HK-2 (cell line): ENCODE results near the gene GRK1.
"Not testable (repeated sequence)": the region's sequence is repeated elsewhere in the genome, so short reads cannot be mapped to it uniquely, and the experiment has no call there.

ENCODE experiments used
- DNase-seq: peaks from one replicate; pipeline ENCODE4 v3.0.0-alpha.2; 2018; ENCODE audit not compliant: unreplicated experiment

Gene GRK1

DNA sequence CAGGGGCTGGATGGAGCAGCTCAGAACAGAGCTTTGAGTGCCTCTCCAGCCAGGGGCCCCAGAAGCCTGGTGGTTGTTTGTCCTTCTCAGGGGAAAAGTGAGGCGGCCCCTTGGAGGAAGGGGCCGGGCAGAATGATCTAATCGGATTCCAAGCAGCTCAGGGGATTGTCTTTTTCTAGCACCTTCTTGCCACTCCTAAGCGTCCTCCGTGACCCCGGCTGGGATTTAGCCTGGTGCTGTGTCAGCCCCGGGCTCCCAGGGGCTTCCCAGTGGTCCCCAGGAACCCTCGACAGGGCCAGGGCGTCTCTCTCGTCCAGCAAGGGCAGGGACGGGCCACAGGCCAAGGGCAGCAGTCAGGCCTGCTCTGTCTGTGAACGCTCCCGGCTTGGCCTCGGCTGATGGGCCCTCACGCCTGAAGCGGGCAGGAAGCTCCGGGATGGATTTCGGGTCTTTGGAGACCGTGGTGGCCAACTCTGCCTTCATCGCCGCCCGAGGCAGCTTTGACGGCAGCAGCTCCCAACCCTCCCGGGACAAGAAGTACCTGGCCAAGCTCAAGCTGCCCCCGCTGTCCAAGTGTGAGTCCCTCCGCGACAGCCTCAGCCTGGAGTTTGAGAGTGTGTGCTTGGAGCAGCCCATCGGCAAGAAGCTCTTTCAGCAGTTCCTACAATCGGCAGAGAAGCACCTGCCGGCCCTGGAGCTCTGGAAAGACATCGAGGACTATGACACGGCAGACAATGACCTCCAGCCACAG, at the start of gene GRK1:
GRK1 (plus strand) TSS at position 269 of the 751 bp plus-strand sequence; CDS start at position 437, 168 bp downstream.
- no peak for DNase-seq

DNA sequence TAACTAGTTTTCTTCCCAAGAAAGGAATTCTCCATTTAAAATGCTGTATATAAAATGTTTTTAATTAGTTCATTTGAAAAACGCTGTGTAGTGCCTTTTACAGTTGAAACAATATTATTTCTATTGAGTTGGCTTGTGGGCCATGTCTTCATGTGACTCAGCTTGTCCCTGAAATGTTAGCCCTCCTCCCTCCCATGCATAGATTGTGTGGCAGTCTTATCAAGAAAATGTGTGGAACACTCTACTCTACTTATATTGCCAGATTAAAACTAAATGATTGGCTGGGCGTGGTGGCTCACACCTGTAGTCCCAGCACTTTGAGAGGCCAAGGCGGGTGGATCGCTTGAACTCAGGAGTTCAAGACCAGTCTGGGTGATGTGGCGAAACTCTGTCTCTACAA, 49.1 kb upstream of the GRK1 start:
- DNase-seq: no peak

GRCh38 chr13:113618455-113618854, 48.6 kb upstream of the GRK1 start:
- DNase-seq: no peak

- no peak for DNase-seq
Observed at GRCh38 chr13:113620036-113620796, 46.8 kb upstream of the GRK1 start.

GRCh38 chr13:113621046-113621445, 46.0 kb upstream of the GRK1 start:
- DNase-seq: no peak

DNA sequence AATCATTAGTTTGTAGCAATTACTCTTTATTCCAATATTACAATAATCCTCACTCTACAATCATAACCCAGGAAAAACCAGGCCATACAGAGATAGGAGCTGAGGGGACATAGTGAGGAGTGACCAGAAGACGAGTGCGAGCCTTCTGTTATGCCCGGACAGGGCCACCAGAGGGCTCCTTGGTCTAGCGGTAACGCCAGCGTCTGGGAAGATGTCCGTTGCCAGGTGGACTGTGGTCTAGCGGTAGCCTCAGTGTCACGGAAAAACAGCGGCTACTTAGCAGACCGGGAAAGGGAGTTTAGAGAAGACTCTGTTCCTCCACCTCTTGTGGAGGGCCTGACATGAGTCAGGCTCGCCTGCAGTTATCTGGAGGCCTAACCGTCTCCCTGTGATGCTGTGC, 45.5 kb upstream of the GRK1 start:
- not testable (repeated sequence) for DNase-seq

DNA sequence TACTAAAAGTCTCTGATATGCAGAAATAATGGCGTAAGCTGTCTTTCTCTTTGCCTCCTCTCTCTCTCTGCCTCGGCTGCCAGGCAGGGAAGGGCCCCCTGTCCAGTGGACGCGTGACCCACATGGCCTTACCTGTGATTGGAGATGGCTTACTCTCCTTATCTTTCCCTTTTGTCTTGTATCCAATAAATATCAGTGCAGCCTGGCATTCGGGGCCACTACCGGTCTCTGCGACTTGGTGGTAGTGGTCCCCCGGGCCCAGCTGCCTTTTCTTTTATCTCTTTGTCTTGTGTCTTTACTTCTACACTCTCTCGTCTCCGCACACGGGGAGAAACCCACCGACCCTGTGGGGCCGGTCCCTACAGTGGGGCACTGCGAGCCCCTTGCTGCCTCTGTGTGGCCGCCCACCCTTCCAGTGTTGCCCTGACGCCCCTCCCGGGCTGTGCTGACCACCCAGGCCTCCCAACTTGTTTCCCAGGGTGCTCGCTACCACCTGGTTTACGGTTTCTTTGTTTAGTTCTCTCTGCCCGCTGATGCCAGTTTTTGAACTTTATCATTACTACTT, 45.0 kb upstream of the GRK1 start:
- not testable (repeated sequence) for DNase-seq

GRCh38 chr13:113622791-113623490, 44.1 kb upstream of the GRK1 start:
- no peak for DNase-seq

- DNase-seq: no peak
Observed at GRCh38 chr13:113623491-113624234, 43.4 kb upstream of the GRK1 start.

DNA sequence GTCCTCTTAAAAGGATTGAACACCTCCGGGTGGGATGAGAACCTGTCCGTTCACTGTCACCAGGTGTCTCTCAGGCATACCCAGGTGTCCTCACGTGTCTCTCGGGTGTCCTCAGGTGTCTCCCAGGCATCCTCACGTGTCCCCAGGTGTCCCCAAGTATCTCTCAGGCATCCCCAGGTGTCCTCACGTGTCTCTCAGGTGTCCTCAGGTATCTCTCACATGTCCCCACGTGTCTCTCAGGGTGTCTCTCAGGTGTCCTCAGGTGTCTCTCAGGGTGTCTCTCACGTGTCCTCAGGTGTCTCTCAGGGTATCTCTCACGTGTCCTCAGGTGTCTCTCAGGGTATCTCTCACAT, 42.8 kb upstream of the GRK1 start:
- DNase-seq: no peak

GRCh38 chr13:113624640-113625304, 42.2 kb upstream of the GRK1 start:
- DNase-seq: not testable (repeated sequence)

DNA sequence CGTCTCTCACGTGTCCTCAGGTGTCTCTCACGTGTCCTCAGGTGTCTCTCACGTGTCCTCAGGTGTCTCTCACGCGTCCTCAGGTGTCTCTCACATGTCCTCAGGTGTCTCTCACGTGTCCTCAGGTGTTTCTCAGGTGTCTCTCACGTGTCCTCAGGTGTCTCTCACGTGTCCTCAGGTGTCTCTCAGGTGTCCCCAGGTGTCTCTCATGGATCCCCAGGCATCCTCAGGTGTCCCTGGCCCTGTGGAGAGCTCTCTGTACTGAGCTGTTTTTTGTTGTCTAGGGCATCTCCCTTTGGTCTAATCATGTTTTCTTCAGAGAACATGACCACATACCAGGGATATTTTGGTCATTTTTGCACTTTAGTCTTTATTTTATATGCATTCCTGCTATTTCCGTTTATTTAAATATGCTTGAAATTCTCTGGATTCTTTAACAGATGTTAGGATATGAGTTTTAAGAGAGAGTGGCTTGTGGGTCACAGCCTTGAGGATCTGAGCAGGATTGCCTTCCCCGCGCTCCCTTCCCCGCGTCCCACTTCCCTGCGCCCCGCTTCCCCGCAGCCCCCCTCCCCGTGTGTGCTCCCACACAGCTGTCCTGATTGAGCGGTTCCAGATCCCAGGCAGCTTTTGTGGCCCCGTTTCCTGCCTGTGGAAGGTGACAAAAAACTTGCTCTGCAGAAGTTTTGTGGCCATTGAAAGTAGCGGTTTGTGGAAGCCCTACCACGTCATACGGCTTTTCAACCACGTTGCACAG, 40.9 kb upstream of the GRK1 start:
- no peak for DNase-seq

GRCh38 chr13:113627136-113627535, 39.9 kb upstream of the GRK1 start:
- DNase-seq: no peak

- DNase-seq: no peak
Observed at GRCh38 chr13:113628291-113629270, 38.4 kb upstream of the GRK1 start.

- no peak for DNase-seq
Observed at GRCh38 chr13:113629866-113630265, 37.2 kb upstream of the GRK1 start.

GRCh38 chr13:113630296-113630695, 36.7 kb upstream of the GRK1 start:
- DNase-seq: no peak

- no peak for DNase-seq
Observed at GRCh38 chr13:113630804-113631203, 36.2 kb upstream of the GRK1 start.

- no peak for DNase-seq
Observed at GRCh38 chr13:113631341-113632095, 35.5 kb upstream of the GRK1 start.
